Stimulated activated CD8-positive, alpha-beta memory T cell treated with anti-CD3 and anti-CD28 coated beads, Interleukin-15, amount 100 ng/mL, for 4 hours (primary cell): Measurements from ENCODE around the gene CCDC127.
"Not testable (repeated sequence)": the region's sequence is repeated elsewhere in the genome, so short reads cannot be mapped to it uniquely, and the experiment has no call there.

Source experiments
- DNase-seq, 2 donors: peaks; one replicate each; pipeline ENCODE4 v3.0.0-alpha.2; 2020; ENCODE audit warnings: low read depth in 2 of 2

The CCDC127 gene

DNA sequence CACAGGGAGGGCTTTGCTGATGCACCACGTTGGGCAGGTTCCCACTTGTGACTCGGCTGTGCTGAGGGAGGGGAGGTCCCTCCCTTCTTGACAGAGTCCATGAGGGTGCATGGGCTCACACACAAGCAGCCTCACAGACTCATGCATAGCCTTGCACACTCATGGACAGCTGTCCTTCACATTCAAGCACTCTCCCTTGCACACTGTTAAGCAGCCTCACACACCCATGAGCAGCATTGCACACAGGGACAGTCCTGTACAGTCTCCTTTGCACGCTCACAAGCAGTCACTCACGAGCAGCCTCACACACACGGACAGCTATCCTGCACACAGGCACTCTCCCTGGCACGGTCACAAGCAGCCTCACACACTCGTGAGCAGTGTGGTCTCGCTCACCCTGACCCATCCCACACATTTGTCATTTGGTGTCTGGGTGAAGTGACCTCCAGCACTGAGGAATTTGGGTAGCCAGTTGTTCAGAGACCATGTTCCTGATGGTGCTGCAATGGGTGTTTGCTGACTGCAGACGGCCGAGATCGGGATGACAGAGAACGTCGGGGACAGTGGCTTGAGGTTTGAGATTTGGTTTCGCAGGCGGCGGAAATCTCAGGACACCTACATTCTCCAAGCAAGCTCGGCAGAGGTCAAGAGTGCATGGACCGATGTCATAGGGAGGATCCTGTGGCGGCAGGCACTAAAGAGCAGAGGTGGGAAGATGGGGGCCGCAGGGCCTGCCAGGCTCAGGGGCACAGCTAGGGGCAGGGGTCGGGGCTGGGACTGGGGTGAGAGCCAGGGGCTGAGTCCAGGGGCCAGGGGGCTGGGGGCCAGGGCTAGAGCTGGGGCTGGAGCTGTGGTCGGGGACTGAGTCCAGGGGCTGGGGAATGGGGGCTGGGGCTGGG lies 44.3 kb downstream of the CCDC127 start:
- no peak for DNase-seq

DNA sequence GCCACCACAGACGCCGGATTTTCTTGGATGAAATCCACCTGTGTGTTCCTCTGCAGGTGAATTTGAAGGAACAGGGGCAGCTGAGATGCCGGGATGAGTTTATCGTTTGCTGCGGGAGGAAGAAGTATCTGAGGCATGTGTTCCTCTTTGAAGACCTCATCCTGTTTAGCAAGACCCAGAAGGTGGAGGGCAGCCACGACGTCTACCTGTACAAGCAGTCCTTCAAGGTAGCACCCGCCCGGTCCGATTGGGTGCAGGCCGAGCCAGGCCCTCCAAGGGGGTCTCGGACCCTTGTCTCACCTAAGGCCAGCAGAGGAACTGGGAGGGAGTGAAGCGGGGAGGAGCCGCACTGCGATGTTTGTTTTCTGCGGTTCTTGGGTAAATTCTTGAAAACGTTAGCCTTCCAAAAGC lies 45.1 kb downstream of the CCDC127 start:
- no peak for DNase-seq

DNA sequence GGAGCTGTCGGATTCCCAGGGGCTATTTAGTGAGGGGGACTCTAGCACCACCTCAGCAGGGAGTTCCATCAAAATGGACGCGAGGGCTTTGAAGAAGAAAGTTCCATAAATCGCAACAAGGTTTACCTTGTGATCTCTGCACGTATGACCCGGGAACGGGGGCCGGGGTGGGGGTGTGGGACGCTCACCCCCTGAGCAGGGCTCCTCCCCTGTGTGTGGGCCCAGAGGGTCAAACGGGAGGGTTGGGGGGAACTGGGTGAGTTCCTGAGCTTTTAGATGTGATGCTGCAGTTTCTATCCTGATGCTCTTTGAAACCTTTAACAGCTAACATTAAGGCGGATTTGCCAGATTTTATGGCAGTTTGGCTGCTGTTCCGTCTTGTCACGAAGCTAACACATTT lies 45.5 kb downstream of the CCDC127 start:
- DNase-seq, result no peak

DNA sequence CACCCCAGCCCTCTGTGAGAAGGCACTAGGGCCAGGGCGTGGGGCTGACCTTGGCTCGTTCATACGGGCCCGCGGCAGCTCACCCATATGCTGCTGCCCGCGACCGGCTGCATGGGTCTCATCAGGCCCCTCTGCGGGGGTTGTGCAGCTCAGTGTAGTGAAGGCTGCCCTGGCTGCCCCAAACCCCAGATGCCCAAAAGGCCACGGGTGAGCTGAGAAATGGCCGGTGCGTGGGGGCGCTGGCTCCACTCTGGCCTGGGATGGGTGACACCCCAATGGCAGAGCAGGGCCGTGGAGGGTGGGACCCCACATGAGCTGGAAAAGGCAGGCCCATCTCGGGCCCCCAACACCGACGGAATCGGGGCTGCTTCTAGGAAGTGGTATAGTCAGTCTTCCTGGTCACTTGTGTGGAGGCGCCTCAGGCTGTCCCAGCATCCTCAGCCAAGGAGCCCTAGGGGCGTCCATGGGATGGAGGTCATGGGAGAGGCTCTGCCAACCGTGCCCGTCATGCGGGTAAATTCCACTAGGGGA lies 46.1 kb downstream of the CCDC127 start:
- no peak for DNase-seq

DNA sequence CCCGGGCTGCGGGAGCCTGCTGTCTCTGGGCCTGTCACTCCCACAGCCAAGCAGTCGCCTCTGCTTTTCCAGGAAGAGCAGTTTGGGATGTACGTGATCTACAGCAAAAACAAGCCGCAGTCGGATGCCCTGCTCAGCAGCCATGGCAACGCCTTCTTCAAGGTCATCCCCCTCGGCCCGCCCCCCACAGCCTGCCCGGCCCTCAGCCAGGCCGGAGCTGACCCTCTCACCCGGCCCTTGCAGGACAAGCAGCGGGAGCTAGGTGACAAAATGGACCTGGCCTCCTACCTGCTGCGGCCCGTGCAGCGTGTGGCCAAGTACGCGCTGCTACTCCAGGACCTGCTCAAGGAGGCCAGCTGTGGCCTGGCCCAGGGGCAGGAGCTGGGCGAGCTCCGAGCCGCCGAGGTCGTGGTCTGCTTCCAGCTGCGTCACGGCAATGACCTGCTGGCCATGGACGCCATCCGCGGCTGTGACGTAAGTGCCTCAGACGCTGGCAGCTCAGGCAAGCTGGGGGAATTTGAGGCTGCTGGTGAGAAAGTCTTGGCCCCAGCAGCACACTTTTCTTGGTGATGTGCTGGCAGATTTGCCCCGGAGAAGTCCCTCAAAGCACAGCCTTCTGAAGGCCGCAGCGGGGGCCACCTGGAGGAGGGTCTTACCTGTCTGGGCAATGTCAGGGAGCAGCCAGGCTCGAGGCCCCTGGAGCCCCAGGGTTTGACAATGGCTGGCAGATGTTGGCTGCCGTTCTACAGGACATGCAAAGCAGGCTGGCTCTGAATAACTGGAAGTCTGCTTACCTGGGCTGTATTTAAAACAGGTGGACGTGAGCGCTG lies 46.8 kb downstream of the CCDC127 start:
- no peak for DNase-seq

DNA sequence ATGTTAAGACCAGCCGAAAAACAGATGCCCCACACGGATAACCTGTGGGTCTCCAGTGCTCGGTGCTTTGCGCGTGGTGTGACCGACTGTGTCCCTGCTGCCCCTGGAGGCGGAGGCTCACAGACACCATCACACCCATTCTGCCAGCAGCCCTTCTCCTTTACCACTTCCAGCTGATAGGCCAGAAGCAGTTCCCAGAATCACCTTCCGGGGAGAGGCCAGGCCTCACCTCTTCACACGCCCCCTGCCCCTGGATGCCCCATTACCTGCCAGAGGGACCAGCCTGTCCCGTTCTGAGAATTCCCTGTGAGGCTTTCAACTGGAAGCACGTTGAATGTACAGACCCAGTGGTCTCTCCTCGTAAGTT lies 48.2 kb downstream of the CCDC127 start:
- no peak for DNase-seq

DNA sequence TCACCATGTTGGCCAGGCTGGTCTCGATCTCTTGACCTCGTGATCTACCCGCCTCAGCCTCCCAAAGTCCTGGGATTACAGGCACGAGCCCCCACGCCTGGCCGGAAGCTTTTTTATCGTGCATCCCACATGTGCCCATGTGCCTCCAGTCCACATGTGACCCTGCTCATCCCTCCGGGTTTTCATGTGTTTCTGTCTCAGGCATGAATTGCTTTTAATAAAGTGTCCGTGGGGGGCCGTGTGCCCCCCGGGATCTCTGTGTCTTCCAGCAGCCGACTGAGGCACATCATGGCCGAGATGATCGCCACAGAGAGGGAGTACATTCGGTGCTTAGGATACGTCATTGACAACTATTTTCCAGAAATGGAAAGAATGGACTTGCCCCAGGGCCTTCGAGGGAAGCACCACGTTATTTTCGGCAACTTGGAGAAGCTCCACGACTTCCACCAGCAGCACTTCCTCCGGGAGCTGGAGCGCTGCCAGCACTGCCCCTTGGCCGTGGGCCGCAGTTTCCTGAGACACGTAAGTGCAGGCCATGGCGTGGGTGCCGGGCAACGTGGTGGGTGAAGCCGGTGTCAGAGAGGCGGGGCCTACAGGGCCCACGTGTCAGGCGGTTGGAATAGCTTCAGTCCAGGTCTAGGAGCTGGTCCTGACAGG lies 48.8 kb downstream of the CCDC127 start:
- no peak for DNase-seq

DNA sequence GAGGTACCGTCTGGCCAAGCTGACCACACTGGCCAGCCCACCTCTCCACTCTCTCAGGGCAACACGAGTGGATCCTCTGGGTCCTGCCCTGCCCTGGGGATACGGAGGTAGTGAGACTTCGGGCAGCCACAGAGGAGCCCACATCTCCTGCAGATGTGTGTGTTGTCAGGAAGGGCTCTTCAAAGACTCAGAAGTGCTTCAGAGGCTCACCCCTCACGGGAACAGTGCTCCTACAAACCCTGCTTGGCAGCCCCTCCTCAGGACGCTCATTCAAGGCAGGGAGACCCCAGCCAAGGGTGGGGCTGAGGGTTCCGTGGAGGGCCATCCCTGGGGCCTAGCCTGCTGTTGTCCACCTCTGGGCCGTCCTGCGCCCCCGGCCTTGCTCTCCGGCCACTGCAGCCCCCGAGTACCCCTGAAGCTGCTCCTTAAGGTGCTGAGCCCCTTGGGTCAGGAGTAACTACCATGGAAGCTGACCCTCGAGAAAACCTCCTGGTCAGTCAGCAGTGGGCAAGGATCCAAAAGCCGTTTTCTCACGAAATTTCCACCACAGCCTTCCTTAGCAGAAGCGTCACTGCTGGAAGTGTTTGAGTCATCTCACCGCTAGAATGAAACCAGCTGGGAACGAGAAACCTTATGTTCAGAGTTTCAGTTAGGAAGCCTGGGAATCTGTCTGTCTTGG lies 49.8 kb downstream of the CCDC127 start:
- DNase-seq, result no peak

DNA sequence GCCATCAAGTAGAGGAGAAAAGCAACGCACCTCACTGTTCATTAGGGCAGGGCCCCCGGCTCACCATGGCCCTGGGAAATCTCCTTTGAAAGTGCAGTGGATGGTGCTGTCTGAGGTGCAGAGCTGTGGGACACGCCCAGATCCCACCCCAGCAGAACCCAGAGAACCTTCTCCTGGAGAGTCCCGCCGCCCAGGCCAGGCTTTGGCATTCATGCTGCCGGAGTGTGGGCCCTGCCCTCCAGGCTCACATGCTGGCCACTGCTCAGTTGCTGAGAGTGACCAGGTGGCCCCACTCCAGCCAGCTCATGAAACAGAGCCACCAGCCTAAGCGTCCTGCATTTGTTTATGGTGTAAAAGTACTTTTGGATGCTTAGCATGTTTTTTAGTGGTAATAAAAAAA lies 50.4 kb downstream of the CCDC127 start:
- DNase-seq, result no peak

DNA sequence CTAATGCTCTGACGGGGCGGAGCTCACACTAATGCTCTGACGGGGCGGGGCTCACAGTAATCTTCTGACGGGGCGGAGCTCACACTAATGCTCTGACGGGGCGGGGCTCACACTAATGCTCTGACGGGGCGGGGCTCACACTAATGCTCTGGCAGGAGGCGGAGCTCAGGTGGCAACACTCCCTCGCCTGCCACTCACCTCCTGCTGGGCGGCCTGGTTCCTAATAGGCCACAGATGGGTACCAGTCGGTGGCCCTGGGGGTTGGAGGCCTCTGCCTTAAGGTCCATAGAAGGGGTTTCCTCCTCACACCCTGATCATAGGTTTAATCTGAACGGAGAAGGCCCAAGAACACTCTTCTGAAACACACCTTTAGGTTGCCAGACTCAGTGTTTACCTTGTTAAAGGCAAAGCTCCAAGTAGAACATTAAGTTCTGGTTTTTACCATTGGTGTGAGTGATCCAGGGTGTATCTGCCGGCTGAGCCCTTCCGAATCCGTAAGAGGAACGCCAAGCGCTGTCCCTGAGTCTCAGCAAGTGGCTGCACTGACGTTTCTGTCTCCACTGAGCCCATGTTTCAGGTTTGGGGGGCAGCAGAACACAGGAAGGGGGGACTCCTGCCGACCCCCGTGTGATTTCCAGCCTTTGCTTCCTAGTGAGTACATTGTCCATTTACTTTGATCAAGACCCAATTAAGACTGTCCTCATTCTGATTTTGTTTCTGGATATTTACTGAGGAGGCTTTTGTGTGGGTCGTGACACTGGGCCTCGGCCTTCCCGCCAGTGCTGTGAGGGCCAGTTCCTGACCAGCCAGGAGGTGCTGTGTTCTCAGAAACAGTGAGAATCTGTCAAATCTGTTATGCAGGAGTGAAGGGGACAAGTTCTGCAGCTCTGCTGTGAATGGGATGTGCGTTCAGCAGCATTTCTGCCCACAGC lies 51.2 kb downstream of the CCDC127 start:
- DNase-seq, result no peak

DNA sequence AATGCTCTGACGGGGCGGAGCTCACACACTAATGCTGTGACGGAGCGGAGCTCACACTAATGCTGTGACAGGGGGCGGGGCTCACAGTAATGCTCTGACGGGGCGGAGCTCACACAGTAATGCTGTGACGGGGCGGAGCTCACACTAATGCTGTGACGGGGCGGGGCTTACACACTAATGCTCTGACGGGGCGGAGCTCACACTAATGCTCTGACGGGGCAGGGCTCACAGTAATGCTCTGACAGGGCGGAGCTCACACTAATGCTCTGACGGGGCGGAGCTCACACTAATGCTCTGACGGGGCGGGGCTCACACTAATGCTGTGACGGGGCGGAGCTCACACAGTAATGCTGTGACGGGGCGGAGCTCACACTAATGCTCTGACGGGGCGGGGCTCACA lies 53.2 kb downstream of the CCDC127 start:
- not testable (repeated sequence) for DNase-seq

DNA sequence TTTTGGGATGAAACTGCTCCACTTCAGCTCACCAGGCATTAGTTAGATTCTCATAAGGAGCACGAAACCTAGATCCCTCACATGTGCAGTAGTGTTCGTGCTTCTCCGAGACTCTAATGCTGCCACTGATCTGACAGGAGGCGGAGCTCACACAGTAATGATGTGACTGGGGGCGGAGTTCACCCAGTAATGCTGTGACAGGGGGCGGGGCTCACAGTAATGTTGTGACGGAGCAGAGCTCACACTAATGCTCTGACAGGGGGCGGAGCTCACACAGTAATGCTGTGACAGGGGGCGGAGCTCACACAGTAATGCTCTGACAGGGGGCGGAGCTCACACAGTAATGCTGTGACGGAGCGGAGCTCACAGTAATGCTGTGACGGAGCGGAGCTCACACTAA lies 53.7 kb downstream of the CCDC127 start:
- no peak for DNase-seq

DNA sequence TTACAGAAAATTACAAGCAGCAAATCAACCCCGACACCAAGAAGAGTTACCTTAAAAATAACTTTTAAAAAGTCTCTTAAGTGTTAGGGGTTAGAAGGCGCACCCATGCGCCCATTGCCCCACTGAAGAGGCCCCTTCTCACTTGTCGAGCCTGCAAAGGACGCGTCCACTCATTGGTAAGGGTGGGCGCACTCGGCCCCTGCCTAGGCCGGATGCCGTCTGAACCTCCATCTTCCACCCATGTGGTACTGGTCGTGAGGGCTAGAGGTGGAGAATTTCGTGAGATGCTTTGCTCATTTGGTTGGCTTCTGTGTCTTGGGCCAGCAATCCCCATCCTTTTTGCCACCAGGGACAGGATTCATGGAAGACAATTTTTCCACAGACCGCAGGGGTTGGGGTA lies 54.1 kb downstream of the CCDC127 start:
- no peak for DNase-seq

DNA sequence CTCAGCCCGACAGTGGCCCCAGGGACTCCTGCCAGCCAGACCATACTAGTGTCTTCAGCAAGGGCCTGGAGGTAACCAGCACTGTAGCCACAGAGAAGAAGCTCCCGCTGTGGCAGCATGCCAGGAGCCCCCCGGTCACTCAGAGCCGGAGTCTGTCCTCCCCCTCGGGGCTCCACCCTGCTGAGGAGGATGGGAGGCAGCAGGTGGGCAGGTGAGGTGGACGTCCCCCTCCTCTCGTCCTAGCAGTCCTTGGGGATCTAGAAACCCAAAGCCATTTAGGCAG lies 54.7 kb downstream of the CCDC127 start:
- no peak for DNase-seq

DNA sequence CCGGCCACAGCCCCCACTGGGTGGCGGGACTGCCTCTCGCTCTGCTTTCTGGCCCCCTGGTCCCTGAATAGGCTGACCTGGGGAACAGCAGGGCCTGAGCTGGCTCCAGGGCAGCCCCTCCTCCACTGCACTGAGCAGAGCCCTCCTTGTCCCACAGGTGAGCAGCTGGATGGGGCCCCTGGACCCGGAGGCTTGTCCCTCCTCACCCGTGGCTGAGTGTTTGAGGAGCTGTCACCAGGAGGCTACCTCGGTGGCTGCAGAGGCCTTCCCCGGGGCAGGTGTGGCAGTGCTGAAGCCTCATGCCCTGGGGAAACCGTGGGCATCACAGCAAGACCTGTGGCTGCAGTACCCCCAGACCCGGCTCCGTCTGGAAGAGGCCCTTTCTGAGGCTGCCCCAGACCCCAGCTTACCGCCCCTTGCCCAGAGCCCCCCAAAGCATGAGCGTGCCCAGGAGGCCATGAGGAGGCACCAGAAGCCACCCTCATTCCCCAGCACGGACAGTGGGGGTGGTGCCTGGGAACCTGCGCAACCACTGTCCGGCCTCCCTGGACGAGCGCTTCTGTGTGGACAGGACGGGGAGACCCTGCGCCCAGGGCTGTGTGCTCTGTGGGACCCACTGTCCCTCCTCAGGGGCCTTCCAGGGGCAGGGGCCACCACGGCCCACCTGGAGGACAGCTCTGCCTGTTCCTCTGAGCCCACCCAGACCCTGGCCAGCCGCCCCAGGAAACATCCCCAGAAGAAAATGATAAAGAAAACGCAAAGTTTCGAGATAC lies 55.2 kb downstream of the CCDC127 start:
- DNase-seq, result no peak

DNA sequence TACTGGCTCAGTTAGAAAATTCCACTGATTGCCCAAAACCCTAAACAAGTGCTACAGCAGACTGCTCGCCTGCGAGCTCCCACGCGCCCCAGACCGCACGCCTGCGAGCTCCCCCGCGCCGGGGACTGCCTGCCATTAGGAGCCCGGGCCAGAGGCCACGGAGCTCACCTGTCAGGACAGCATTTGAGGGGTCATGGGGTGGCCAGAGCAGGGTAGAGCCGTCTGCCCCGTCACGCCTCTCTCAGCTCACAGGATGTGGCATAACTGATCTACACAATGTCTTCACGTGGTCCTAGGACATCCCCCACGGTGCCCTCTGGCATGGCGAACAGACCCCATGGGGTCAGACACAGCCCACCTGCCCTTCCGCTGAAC lies 55.8 kb downstream of the CCDC127 start:
- no peak for DNase-seq

DNA sequence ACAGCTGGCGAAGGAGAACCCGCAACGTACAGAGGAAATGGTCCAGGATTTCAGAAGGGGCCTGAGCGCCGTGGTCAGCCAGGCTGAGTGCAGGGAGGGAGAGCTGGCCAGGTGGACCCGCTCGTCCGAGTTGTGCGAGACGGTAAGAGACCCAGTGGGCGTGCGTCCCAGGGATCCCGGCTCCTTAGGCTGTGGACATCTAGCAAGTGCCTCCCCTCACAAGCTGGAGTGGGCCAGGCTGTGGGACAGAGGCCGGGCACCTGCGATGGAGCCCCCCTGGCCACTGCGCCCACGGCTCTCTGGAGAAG lies 56.2 kb downstream of the CCDC127 start:
- DNase-seq, result no peak

DNA sequence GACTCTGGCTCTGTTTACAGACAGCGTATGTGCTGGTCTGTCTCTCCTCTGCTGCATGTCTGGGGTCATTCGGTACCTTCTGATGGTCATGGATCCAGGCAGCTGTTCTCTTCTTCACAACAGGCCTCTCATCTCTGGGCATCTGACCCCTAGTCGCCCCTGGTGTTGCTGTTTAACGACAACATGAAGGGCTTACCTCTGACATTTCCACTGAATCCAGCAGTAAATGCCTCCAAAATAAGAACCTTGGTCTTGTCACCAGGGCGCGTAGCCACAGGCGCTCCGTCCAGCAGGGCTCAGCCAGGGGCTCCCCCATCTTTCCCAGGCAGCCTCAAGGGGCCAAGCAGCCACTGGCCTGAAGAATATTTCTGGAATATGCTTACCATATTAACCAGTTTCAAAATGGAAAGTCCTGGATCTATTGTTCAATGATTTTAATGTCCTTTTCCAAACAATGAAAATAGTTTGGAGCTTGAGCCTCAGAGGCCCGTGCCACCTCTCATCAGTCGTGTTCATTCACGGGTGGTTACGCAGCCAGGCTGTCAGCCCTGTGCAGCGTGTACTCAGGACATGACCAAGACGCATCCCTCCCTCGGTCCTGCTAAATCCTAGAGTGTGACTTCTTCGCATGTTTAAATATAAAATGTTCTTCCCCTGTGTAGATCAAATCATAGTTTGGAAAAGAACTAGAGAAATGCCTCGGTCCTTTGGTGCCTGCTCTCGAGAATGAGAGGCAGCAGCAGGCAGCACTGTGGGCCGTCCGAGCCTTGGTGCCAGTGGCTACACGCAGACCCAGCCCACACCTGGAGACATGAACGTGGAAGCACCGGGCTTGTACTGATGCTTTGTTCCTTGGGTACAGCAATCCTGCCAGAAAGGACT lies 56.8 kb downstream of the CCDC127 start:
- DNase-seq, result no peak

DNA sequence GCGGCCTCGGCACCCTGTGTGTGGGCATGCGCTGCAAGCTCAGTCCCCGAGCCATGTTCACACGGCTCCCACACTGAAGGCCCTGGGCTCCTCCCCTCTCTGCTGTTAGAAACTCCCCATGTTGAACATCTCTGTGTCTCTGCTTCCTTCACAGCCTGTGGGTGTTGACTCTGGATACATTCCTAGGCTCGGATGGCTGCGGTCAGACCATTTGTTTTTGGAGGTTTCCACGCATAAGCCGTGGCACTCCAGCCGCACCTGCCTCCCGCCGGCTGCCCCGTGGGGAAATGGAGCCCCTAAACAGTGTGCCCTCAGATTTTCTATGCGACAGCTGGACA lies 57.8 kb downstream of the CCDC127 start:
- no peak for DNase-seq
